Ammon's horn (tissue), 1 donor: ENCODE results near the gene ZNF629.
"Not testable (repeated sequence)": the region's sequence is repeated elsewhere in the genome, so short reads cannot be mapped to it uniquely, and the experiment has no call there.

Experiments used
- DNase-seq: peaks from one replicate; pipeline ENCODE4 v3.0.0-alpha.2; 2016; ENCODE audit warnings: low spot score

ZNF629 gene

DNA sequence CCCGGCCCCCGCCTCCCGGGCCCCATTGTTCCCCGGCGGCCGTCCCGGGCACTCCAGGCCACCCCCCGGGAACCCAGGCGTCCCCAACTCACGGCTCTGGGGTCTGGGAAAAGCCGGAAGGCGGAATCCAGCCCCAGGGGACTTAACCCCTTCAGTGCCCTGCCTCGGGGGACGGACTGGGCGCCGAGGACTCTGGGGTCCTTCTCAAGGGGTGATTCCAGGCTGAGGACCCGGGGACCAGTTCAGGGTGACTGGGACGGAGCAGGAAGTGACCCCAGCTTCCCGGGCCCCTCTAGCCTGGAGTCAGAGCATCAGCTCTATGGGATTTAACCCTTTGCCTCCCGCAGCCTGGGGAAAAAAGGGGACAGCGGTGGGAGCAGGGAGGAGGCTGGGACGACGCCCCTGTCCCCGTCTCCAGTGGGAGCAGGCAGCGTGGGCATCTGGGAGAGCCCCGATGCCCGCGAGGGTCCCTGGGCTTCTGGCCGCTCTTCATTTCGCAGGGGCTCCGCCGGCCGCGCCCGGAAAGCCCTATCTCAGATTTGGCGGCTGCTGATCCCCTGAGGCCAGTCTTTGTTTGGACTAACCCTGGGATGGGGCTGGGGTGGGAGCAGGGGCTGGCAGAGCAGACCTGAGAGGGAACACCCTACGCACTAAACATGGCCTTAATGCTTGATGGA is at the start of gene ZNF629:
Gene ZNF629, minus strand, starts transcription at position 270 of the 677 bp plus-strand sequence. CDS start 2,723 bp downstream, outside the sequence.
- DNase-seq: peak; percentile 82

DNA sequence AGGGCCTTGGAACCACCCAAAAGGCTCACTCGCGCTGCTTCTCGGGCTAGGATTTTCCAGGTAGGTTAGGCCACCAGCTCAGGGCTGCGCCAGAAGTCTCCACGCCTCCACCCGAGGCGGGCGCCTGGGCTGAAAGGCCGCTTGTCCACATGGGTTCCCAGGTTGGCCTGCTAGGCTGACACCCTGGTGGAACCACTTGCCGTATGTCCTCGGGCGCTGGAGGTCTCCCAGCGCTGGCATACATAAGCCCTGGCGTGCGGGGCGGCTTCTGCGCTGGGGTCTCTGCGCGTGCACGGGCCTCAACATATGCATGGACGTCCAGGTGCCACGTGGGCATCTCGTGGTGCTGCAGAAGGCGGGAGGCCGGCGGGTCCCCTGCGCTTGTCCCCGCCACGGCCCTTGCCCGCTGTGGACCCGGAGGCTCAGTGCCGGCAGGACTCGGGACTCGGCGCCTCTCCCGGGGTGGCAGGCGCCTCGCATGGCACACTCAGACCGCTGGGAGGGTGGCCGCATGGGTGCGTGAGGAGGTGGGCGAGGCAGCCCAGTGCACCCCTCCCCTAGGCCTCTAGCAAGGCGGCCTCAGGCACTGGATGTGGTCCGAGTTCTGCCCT is 47.2 kb upstream of the ZNF629 start:
- DNase-seq: no peak

DNA sequence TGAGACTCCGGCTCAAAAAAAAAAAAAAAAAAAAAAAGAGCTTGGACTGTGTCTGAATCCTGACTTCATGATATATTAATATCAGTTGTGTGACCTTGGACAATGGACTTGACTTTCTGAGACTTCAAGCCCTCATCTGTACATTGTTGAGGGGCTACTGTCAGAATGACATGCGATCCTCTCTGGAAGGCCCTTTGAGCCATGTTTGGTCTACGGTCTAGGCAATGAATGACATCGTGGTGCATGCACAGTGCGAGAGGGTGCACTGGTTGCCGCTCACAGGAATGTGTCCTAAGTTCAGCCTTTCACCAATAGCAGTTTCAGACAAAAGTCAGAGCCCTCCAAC is 43.0 kb upstream of the ZNF629 start:
- DNase-seq: no peak

DNA sequence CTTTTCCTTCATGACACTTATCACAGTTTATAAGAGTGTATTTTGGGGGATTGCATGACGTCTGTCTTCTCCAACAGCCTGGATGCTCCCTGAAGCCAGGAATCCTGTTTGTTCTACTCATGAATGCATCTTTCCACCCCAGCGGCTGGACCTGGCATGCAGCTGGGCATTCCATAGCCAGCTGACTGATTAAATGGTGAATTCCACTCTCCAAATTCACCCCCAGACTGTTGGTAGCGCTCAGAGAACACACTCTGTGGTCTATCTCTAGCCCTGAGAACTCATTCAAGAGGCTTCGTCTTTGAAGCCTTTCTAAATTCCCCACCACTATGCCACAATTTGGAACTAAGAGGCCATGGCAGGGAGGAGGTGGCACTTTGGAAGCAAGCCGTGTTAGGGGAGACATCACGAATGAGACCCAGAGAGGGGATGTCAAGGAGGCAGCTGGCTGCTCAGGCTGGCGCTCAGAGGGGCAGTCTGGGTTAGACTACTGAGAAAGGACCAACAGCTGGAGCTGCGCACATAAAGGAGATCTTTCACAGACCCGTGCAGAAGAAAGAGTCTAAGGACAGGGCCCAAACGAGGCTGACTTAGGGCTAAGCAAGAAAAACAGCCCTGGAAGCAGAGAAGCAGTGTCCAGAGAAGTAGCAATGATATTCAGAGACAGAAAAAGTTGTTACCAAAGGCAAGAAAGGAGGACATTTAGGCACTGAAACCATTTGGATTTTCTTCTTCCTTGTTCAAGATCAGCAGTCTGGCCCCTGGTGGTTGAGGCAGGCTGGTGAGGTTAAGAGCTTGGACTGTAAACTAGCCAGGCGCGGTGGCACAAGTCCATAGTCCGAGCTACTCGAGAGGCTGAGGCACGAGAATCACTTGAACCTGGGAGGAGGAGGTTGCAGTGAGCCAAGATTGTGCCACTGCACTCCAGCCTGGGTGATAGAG is 42.4 kb upstream of the ZNF629 start:
- DNase-seq: no peak

DNA sequence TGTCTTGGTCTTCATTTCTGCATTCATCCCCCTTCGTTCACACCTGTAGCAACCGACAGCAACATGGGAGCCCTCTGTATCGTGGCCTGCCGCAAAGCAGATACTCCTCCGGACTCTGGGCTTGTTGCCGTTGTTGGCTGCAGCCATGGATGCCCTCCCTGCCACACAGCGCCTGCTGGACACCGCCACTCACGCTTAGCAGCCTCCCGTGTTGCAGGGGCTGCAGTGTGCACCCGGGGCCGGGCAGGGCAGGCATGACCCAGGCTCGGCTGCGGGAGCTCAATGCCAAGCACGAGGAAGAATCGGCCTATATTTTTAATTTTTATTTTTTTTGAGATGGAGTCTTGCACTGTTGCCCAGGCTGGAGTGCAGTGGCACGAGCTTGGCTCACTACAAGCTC is 34.9 kb upstream of the ZNF629 start:
- no peak for DNase-seq

DNA sequence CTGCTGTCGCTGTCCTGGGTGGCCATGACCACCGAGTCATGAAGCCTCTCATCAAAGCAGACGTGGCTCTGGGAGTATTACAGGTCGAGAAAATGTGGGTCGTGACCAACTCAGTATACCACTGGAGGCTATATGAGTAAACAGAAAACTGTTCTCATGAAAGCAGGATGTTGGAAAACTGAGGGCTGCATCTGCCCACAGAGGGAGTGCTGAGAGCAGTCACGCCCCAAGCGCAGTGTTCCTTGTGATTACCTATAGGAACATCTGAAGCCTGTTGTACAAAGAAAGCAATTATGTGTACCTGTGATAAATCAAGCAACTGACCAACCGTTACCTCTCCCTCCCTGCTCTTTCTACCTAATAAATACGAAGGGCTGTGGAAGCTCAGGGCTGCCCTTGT is 34.4 kb upstream of the ZNF629 start:
- DNase-seq: not testable (repeated sequence)

DNA sequence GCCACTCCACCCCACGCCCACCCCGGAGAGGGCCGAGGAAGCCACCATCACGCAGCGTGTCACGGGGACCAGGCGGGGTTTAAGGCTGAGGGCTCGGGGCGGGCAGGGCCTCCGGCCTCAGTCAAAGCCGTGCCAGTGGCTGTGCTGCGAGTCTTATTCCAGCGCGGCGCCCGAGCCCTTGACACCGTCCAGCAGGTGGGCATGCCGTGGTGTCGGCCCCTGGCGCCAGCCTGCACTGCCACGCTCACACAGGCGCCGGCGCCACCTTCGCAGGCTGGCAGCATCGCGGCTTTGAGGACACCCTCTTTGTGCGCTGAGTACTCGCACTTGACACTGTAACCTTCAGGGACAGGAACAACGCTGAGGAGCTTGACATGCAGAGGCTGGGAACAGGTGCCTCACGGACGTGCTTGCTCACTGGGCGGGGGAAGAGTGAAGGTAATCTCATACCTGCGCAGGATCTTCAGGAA is 34.0 kb upstream of the ZNF629 start:
- DNase-seq: no peak

DNA sequence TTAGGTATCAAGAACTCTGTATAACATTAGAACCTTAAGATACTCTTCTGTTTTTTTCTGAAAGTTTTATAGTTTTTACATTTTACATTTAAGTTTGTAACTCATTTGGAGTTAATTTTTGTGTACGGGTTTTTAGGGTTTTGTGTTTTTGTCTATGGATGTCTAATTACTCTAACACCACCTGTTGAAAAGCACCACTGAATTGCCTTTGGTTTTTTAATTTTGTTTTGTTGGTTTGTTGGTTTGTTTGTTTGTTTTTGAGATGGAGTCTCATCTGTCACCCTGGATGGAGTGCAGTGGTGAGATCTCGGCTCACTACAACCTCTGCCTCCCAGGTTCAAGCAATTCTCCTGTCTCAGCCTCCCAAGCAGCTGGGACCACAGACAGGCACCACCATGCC is 29.8 kb upstream of the ZNF629 start:
- DNase-seq: no peak

DNA sequence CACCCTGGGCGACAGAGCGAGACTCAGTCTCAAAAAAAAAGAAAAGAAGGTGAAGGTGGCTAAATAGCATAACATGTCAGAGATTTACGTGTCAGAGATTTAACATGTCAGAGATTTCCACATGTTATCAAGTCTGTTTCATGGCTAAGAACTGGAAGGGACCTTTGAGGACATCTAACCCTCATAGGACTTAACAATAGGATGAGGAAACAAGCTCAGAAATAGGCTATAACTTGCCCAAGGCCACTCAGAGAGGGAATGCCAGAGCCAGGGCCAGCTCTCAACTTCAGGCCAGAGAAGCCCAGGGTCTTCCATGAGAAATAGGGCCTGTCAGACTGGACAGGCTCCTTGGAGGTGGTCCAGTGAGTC is 26.8 kb upstream of the ZNF629 start:
- DNase-seq: peak; percentile 5

DNA sequence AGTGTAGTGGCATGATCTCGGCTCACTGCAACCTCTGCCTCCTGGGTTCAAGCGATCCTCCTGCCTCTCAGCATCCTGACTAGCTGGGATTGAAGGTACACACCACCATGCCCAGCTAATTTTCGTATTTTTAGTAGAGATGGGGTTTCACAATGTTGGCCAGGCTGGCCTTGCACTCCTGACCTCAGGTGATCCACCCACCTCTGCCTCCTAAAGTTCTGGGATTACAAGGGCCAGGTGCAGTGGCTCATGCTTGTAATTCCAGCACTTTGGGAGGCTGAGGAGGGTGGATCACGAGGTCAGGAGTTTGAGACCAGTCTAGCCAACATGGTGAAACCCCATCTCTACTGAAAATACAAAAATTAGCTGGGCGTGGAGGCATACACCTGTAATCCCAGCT is 22.7 kb upstream of the ZNF629 start:
- DNase-seq: not testable (repeated sequence)

DNA sequence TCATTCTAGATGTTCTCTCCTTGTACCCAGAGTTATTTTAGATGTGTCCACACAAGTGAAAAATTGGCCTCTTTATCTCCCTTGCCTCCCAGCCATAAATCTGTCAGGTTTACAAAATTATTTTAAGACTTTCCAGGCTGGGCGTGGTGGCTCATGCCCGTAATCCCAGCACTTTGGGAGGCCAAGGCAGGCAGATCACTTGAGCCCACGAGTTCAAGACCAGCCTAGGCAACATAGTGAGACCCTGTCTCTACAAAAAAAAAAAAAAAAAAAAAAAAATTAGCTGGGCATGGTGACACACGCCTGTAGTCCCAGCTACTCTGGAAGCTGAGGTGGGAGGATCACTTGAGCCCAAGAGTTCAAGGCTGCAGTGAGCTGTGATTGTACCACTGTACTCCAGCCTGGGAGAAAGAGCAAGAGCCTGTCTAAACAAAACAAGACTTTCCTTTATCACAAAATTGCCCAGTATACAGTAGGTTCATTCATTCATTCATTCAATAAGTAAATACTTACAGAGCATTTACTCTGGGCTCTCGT is 22.0 kb upstream of the ZNF629 start:
- DNase-seq: not testable (repeated sequence)

DNA sequence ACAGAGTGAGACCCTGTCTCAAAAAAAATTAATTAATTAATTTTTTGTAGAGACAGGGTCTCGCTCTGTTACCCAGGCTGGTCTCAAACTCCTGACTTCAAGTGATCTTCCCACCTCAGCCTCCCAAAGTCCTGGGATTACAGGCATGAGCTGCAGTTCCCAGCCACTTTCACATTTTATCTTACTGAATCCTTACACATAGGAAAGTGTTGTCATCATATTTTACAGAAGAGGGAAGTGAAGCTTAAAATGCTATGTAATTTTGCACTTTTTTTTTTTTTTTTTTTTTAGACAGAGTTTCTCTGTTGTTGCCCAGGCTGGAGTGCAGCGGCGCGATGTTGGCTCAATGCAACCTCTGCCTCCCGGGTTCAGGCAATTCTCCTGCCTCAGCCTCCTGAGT is 21.1 kb upstream of the ZNF629 start:
- DNase-seq: no peak

DNA sequence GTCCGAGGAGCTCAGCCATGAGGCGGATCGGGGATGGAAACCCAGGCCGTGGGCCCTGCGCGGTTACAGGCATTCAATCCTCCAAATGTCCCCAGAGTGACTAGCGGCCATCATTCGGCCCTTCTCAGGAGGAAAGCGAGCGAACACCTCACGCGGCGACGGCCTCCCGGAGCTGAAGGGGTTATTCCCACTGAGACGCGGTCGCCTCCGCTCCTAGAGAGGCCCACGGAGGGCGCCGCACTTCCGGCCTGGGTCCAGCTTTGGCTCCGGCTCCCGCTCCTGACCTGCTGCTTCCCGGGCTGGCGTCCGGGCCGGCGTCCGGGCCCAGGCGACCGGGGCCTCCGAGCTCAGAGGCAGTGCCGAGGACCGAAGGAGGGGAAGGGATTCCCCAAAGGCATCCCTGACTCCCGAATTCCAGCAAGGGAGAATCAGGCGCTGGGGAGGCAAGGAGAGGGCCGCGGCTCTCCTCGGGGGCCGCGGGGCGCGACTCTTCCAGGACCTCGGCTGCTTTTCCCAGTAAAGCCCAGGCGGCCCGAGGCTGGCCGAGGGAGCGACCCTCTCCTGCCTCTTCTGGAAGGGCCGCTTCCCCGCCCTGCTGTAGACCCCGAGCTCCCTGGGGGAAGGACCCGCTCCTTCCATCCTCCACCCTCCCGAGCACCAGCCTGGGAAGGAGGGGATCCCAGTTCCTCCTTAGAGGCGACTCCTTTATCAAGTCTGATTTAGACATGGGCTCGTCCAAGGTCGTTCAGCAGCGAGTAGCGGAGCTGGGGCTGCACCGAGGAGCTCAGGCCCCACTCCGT is 18.6 kb upstream of the ZNF629 start:
- peak; percentile 91 for DNase-seq

DNA sequence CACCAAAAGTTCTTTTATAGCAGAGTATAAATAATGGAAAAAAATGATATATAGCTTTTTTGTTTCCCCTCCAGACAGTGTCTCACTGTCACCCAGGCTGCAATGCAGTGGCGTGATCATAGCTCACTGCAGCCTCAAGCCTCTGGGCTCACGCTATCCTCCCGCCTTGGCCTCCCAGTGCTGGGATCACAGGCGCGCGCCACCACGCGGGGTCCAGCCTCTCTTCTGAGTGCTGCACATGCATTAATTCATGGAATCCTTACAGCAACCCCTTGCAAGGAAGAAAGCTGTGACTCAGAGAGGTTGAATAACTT is 18.0 kb upstream of the ZNF629 start:
- DNase-seq: no peak

DNA sequence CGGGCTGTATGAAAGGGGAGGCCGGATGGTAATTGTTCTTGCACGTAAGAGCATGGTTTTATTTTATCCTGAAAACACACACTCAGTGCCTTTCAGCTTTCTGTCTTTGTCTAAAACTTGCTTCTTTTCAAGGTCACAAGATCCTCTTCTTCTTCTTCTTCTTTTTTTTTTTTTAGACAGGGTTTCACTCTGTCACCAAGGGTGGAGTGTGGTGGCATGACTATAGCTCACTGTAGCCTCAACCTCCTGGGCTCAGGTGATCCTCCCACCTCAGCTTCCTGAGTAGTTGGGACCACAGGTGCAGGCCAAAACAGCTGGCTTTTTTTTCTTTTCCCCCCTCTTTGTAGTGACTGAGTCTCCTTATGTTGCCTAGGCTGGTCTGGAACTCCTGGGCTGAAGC is 15.9 kb upstream of the ZNF629 start:
- DNase-seq: no peak

DNA sequence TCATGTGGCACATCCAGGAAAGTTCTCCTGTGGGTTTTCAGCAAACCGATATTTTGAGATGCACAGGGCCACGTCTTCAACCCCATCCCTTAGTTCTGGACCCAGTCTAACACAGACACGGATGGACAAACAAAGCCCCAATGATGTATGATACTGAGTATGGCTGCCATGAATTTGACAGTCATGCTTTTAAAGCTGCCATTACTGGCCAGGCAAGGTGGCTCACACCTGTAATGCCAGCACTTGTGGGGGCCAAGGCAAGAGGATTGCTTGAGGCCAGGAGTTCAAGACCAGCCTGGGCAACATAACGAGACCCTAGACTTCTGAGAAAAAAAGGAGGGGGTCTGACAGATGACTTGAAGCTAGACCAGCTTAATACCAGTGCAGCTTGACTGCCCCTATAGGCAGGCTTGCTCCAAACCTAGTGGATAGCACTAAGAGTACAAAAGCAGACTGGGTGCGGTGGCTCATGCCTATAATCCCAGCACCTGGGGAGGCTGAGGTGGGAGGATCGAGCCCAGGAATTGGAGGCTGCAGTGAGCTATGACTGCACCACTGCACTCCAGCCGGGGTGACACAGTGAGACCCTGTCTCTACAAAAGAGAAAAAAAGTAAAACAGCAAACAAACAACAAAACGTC is 10.8 kb upstream of the ZNF629 start:
- no peak for DNase-seq

DNA sequence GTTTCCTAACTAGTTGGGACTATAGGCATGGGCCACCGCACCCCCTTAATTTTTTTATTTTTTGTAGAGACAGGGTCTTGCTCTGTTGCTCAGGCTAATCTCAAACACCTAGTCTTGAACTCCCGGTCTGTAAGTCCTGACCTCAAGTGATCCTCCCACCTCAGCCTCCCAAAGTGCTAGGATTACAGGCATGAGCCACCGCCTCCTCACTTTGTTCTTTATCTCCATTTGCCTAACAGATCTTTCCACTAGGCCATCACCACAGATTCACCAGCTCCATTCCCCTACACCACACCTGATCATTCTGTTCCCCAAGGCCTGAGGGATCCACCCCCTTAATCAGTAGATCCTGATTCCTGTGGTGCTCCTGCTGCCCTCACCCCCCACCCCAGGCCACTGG is 7.6 kb upstream of the ZNF629 start:
- DNase-seq: no peak

DNA sequence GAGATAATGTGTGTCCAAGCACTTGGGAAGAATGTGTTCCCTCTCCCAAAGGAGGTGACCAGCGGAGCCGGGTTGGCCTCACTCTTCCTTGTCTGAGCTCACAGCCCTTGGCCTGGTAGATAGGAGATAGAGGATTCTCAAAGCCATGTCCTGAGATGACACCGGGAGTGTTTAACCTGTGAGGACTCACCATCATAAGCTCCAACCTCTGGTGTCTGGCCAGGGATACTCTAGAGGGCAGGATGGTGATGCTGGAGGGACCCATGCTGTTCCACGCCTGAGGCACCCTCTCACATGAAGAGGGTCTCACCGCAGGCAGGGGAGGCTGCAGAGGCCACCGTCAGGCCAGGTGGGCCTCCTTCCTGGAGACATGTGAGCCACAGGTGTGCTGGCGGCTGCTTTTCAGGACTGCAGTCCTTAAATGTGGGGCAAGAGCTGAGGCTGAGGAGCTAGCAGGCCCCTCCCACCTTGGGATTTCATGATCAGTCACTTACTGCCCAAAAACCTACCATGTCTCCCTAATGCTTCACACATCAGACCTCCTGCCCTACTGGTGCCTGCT is 6.6 kb upstream of the ZNF629 start:
- DNase-seq: no peak

DNA sequence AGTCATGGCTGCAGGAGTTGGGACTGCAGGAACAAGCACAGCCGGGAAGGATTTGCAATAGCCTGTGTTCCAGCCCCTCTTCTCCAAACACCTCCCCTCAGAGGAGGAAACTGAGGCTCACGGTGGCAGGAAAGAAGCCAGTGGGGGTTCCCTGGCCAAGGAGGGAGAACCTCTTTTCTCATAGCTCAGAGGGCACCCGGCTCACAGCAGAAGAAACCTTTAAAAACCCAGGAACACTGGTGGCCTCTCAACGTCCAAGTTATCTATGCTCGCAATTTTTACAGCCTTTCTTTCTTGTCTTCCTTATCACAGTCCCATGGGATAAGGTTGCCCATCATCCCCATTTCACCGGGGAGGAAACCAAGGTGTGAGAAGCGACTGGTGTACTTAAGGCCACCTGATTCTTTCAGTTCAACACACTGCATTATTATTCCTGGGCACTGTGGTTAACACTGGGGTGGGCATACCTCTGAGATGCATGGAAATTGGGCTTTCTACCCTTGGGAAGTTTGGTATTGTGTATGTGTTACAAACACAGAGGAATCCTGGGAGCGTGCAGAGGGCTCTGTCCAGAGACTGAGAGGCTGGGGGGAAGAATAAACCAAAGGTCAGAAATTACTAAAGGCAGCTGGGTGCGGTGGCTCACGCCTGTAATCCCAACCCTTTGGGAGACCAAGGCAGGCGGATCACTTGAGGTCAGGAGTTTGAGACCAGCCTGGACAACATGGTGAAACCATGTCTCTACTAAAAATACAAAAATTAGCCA is 791 bp upstream of the ZNF629 start:
- DNase-seq: peak; percentile 47
